H1 (cell line): Measurements from ENCODE around the gene SLC26A11. TPM values are rescaled to one million over a fixed set of nuclear protein-coding genes. Genes with fewer than 3 reads are reported as not detected.

Experiments
- SAP30 ChIP-seq: fragments of 300-600 bp; sonication (generic); IDR thresholded peaks from 2 replicates; pipeline ENCODE4 v1.7.1; 2012; ENCODE audit warnings: low read length, moderate library complexity, mild to moderate bottlenecking, inconsistent platforms; ENCODE audit not compliant: insufficient read depth, insufficient replicate concordance
- SUZ12 ChIP-seq: fragments of 200-600 bp; sonication (generic); IDR thresholded peaks from 2 replicates; pipeline ENCODE4 v1.6.1; 2012; ENCODE audit warnings: mild to moderate bottlenecking, inconsistent platforms, low read length, moderate library complexity, mixed read lengths
- polyA plus RNA-seq, 7 experiments: library from polyadenylated mRNA; depleted of rRNA in 3 of 7; stranded (reverse) in 5 of 7; unstranded in 2 of 7; fragments of >200 nt in 5 of 7; fragments of 200-250 nt in 2 of 7; gene quantifications; 1 replicate in 5 of 7; 2 replicates in 1 of 7; 4 replicates in 1 of 7; pipeline versions ENCODE4 v1.2.1 to v1.2.3, GENCODE V29; 2011 to 2013; ENCODE audit warnings: missing spikeins in 2 of 7, mixed read lengths in 2 of 7
- total RNA-seq: library from RNA; stranded (reverse); fragmentation: NEBNext Ultra II Directional; extraction: Animal tissue kit (Norgen Biotek cat#: 25700); gene quantifications from 2 replicates; pipeline ENCODE4 v1.2.1, GENCODE V29; 2021

The SLC26A11 gene
- total and polyA plus RNA-seq, 2 of the 8 experiments (the other 6 are each of a cell fraction or from before 2014, with no cell fraction given) = 15.5 to 25.9 TPM

GRCh38 chr17:80201446-80201845 is 18.8 kb upstream of the SLC26A11 start (continued):
- TF ChIP-seq SAP30 (no peak), SUZ12 (no peak)
